Loucy (cell line): ENCODE data around the gene SLC4A11.

ENCODE experiments used
- CTCF ChIP-seq: fragments of 200-600 bp; sonication (generic); conservative IDR thresholded peaks from 2 replicates; pipeline ENCODE4 v1.5.1; 2014; ENCODE audit warnings: mild to moderate bottlenecking, antibody characterized with exemption, low read length
- EZH2phosphoT487 ChIP-seq: fragments of 200-600 bp; IDR thresholded peaks from 2 replicates; pipeline ENCODE4 v1.6.1; 2018; ENCODE audit warnings: antibody characterized with exemption, mild to moderate bottlenecking, moderate library complexity, borderline replicate concordance

- TF ChIP-seq EZH2phosphoT487, result no peak
- TF ChIP-seq CTCF, result no peak
Observed at GRCh38 chr20:3279761-3280160, 40.8 kb upstream of the SLC4A11 start.
